ENCODE results near the gene TMEM108.

TMEM108 gene

DNA sequence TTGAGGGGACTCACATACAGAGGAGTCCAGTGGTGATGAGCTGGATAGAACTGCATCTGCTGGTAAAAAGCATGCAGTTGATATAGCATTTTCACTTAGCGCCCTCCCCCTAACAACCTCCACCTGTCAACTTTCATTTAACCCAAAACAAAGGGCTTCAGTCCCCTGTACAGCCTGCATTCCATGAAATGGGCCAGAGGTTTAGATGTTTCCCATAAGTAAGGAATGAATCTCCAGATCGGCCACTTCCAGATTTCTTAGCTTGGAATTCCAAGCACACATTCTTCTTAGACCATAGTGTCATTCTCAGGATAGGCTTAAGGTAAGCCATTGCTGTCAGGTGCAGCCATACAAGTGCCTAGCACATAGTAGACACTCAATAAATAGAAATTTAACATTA lies 328.7 kb downstream of the TMEM108 start:
- no peak for DNase-seq

- DNase-seq = no peak
Measured at GRCh38 chr3:133367403-133367802, 329.2 kb downstream of the TMEM108 start.

GRCh38 chr3:133367956-133368355 lies 329.8 kb downstream of the TMEM108 start:
- DNase-seq = no peak

DNA sequence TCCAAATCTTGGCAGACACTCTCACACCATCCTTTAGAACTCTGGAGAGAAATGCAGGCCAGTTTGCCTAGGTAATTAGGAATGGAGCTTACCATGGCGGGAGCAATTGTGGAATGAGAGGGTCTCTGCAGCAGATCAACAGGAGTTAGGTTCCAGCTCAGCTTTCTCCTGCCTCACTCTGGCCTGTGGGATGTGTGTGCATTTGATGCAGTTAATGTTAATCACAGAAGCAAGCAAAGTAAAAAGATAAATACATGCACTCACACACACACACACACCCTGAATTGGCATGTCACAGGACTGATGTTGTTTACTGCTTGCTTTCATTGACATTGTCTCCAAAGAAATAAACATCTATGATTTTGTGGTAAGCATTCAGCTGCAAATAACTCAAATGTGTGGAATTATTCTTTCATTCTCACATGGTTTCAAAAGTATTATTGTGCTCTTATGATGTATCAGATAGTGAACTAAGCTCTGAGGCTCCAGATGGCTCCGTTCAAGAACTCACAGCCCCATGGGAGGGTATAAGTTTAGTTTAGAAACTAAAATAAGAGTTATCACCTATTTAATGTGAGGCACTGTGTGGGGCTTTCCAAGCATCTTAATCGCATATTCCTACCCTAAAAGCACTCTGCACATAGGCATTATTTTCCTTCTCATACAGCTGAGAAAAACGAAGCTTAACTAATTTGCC lies 330.3 kb downstream of the TMEM108 start:
- DNase-seq = no peak

DNA sequence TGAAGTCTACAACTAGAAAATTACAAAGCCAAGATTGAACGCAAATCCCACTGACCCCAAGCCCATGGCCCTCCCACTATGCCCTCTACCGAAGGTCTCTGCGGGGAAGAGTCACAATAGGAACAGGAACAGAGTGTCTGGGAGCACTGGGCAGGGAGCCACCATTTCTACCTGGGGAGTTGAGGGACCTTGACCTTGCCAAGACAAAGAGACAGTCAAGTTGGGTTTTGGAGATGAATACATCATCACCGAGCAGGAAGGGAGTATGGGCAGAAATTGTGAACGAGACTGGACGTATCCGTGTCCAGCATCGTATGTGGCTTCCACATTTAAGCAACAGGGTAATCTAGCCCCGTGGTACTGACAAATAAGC lies 330.9 kb downstream of the TMEM108 start:
- DNase-seq = no peak

DNA sequence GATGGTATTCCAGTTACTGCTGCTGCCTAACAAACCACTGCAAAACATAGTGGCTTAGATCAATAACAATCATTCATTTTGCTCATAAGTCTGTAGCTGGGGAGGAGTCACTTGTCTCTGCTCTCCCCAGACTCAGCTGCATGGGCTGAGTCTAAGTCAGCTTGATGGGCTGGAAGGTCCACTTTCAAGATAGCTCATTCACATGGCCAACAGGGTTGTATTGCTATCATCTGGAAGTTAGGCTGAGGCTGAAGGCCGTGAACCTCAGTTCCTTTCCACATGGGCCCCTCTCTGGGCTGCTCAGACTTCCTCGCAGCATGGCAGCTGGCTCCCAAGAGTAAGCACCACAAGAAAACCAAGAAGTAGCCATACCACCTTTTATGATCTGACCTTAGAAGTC lies 333.0 kb downstream of the TMEM108 start:
- no peak for DNase-seq

DNA sequence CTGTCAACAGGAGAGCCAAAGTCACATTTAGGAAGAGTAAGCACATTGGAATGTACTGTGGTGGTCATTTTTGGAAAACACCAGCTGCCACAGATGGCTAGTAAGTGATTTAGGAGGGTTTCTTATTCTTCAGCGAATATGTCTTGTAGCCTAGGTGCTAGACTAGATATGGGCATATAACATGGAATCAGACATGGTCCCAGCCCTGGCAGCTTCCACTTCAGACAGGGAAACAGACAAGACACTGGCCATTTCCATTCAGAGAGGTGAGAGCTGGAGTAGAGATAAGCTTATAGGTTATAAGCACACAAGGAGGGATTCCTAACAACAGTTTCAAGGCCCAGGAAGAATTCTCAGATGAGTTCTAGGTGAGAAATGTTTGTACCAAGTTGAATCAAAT lies 333.5 kb downstream of the TMEM108 start:
- DNase-seq = no peak

GRCh38 chr3:133374708-133375402 lies 336.7 kb downstream of the TMEM108 start:
- DNase-seq = no peak

DNA sequence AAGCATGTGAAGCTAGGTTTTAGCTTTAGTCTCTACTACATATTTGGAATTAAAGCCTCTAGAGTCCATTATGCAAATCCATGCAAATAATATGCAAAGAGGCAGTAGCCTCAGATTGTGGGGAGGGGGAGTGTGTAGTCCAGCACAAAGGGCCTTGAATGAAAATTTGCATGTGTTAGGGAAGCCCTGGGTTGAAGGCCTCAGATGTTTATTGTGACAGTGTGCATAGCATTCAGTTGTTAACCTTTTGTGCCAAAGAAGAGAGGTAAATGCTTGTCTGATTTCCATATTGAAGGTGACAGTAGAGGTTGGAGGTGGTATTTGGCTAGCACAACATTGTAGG lies 337.2 kb downstream of the TMEM108 start:
- no peak for DNase-seq

DNA sequence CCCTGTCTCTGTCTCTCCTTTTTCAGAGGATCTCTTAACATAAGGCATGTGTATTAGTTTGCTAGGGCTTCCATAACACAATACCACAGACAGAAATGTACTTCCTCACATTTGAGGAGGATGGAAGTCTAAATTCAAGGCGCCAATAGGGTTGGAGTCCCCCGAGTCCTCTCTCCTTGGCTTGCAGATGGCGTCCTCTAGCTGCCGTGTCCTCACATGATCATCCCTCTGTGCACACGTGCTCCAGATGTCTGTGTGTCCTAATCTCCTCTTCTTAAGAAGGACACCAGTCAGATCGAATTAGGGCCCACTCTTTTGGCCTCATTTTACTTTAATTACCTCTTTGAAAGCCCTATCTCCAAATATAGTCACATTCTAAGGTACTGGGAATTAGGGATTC lies 338.6 kb downstream of the TMEM108 start:
- DNase-seq = no peak

DNA sequence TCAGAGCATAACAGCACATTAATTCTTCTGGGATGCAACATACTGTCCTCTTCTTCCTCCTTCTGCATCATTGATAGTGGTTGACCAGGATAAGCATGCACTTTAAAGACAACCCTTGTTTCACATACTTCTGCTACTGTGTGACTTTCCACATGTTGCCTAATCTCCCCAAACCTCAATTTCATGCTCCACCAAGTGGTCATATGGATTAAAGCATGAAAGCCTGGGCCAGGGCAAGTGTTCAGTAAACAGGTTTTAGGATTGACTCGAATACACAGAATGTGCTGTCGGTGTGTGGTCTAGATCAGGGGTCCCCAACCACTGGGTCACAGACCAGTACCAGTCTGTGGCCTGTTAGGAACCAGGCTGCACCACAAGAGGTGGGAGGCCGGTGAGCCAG lies 339.2 kb downstream of the TMEM108 start:
- no peak for DNase-seq

GRCh38 chr3:133379926-133380325 lies 341.7 kb downstream of the TMEM108 start:
- DNase-seq = no peak

DNA sequence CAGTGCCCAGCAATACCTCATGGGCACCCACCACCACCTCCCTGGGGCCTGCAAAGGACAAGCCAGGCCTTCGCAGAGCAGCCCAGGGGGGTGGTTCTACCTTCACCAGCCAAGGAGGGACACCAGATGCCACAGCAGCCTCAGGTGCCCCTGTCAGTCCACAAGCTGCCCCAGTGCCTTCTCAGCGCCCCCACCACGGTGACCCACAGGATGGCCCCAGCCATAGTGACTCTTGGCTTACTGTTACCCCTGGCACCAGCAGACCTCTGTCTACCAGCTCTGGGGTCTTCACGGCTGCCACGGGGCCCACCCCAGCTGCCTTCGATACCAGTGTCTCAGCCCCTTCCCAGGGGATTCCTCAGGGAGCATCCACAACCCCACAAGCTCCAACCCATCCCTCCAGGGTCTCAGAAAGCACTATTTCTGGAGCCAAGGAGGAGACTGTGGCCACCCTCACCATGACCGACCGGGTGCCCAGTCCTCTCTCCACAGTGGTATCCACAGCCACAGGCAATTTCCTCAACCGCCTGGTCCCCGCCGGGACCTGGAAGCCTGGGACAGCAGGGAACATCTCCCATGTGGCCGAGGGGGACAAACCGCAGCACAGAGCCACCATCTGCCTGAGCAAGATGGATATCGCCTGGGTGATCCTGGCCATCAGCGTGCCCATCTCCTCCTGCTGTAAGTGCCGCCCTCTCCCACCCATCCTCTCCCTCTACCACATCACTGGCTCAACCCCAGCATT lies 342.5 kb downstream of the TMEM108 start:
- DNase-seq = no peak

- no peak for DNase-seq
Measured at GRCh38 chr3:133381346-133382109, 343.3 kb downstream of the TMEM108 start.

GRCh38 chr3:133383175-133383574 lies 345.0 kb downstream of the TMEM108 start:
- no peak for DNase-seq

- DNase-seq = no peak
Measured at GRCh38 chr3:133383741-133384140, 345.6 kb downstream of the TMEM108 start.

- DNase-seq = no peak
Measured at GRCh38 chr3:133384331-133385027, 346.3 kb downstream of the TMEM108 start.

- DNase-seq = no peak
Measured at GRCh38 chr3:133386876-133387275, 348.7 kb downstream of the TMEM108 start.

- no peak for DNase-seq
Measured at GRCh38 chr3:133387341-133387740, 349.1 kb downstream of the TMEM108 start.

DNA sequence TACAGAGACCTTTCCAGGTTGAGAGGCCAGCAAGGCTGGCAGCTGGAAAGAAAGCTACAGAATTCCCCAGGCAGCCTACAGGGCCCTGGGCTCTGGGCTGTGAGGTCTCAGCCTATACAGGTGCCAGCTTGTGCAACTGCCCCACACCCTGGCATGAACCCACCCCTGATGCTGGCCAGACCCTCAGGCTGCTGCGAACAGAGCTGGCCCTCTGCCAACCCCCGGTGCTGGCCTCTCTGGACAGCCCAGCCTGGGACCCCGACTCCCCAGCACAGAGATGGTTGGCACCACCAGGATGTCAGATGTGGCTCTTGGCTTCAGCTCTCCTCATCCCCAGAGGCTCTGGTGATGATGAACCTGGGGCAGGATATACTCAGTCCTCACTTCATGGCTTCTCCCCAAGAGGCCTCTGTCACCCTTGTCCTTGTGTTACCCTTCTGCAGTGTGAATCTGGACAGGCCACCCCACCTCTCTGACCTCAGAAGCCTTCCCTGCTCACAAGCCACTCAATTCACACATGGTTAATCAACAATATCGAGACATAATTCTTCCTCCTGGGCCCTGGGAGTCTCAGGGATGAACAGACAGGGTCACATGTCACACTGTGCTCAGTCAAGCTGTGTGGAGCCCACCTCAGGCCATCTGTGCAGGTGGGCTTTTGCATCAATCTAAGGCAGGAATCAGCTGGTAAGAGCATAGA lies 350.7 kb downstream of the TMEM108 start:
- DNase-seq = no peak

DNA sequence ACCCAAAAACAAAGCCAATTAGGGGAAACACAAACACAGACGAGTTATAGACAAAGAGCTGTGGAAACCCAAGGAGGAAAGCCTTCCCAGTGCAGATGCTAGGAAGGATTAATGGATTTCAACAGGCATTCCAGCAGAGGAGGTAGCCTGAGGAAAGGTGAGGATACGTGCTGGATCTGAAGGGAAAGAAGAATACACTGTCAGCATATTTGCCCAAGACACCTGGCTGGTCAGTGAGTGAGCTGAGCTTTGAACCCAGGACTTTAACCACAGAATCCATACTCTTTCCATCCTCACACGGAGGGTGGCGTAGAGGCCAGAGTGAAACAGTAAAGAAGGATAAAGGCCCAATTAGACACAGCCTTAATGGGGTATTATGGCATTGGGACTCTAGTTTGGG lies 352.5 kb downstream of the TMEM108 start:
- no peak for DNase-seq

GRCh38 chr3:133393204-133393603 lies 355.0 kb downstream of the TMEM108 start:
- DNase-seq = no peak

All from activated T-cell treated with anti-CD3 and anti-CD28 coated beads for 4 hours (primary cell).